NCI-H1436 (cell line): Measurements from ENCODE around the gene TM6SF1.

Source experiments
- DNase-seq: peaks from one replicate; lab custom pipeline; 2025; lab: John Stamatoyannopoulos, UW

TM6SF1 gene

DNA sequence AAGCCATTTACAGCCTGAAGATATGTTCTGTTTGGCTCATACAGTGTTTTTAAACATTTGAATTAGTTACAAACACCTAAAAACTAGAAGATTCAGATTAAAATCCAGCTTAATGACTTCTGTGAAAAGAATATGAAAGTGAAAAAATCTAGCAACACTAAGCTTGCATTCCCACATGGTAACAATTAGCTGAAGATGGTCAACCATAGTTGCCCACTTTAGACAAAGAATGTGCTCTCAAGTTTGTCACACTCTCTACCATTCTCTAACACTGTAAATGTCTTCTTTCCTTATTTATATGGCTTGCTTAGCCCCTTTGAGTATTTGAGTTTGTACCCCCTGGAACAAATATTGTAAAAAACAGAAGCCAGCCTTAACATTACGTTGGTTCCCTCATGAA, 67.4 kb downstream of the TM6SF1 start:
- no peak for DNase-seq

- no peak for DNase-seq
Observed at GRCh38 chr15:83178390-83178789, 70.9 kb downstream of the TM6SF1 start.

- DNase-seq, result no peak
Observed at GRCh38 chr15:83178869-83179325, 71.5 kb downstream of the TM6SF1 start.

DNA sequence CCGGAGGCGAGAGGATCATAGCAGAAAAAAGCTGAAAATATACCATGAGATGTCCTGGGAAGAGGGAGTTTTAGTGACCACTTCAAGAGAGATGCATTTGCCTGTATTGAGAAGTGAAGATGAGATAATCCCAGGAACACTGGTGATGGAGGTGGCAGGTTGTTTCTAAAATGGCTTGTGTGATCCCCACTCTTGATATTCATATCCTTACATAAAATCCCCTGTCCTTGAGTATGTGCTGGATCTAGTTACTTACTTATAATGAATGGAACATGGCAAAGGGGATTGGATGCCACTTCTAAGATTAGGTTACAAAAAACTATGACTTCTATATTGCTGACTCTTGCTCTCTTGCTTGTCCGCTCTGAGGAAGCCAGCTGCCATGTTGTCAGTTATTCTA, 78.1 kb downstream of the TM6SF1 start:
- DNase-seq, result no peak
